Panc1 (cell line): ENCODE data around the gene OTOP2. TPM values are rescaled to one million over a fixed set of nuclear protein-coding genes. Genes with fewer than 3 reads are reported as not detected.
"Not testable (repeated sequence)": the region's sequence is repeated elsewhere in the genome, so short reads cannot be mapped to it uniquely, and the experiment has no call there.

Source experiments
- ATAC-seq: fragments of 200-7000 bp; cut with Tn5 transposase; 2 replicates; pipeline ENCODE4 v1.9.1; 2020; ENCODE audit warnings: mild to moderate bottlenecking, moderate library complexity
- BruUV-seq: library from RNA; stranded (reverse); fragments of 400-500 nt; replicated peaks from 2 replicates; lab custom pipeline; 2021; lab: Mats Ljungman, UMichigan
- CTCF ChIA-PET: fragments of 300-600 bp; sonication (Branson Sonifier 250); formaldehyde crosslinking; loops from one replicate; lab custom pipeline; 2022; ENCODE audit warnings: antibody characterized with exemption; lab: Charles Lee
- POLR2A ChIA-PET: fragments of 300-600 bp; sonication (Branson Sonifier 250); formaldehyde crosslinking; loops from one replicate; lab custom pipeline; 2022; ENCODE audit warnings: antibody characterized with exemption; lab: Charles Lee
- DNase-seq: peaks from one replicate; pipeline ENCODE4 v3.0.0-alpha.2; 2010; ENCODE audit warnings: low read depth, low spot score
- H3K27ac ChIP-seq: 2 replicates; pipeline ENCODE4 v1.5.1; 2011; ENCODE audit warnings: mild to moderate bottlenecking, low read length, inconsistent platforms
- H3K27me3 ChIP-seq: fragments of 200-500 bp; sonication (Bioruptor generic); 2 replicates; pipeline ENCODE4 v1.6.0; 2014; ENCODE audit warnings: low read length, inconsistent platforms; ENCODE audit not compliant: control insufficient read depth, insufficient read depth
- H3K36me3 ChIP-seq: fragments of 200-500 bp; sonication (Bioruptor generic); 2 replicates; pipeline ENCODE4 v1.5.1; 2014; ENCODE audit warnings: inconsistent platforms, mild to moderate bottlenecking, low read length, moderate library complexity; ENCODE audit not compliant: control insufficient read depth, insufficient read depth
- H3K4me1 ChIP-seq: 2 replicates; pipeline ENCODE4 v1.5.1; 2011; ENCODE audit warnings: inconsistent platforms, mild to moderate bottlenecking, low read length, moderate library complexity; ENCODE audit not compliant: control insufficient read depth, insufficient read depth
- H3K4me3 ChIP-seq, 2 experiments: 2 replicates each; pipeline ENCODE4 v1.5.1; 2011 to 2012; ENCODE audit warnings: low read depth in 2 of 2, low read length in 2 of 2, mild to moderate bottlenecking in 2 of 2, inconsistent platforms in 1 of 2, moderate library complexity in 1 of 2
- H3K9me3 ChIP-seq: fragments of 200-500 bp; sonication (Bioruptor generic); 2 replicates; pipeline ENCODE4 v1.5.1; 2014; ENCODE audit warnings: low read depth, mild to moderate bottlenecking, inconsistent platforms, low read length, moderate library complexity; ENCODE audit not compliant: control insufficient read depth, insufficient read depth
- POLR2AphosphoS5 ChIP-seq: IDR thresholded peaks from 2 replicates; pipeline ENCODE4 v1.6.1; 2012; ENCODE audit warnings: mild to moderate bottlenecking, low read depth, low read length, moderate library complexity
- REST ChIP-seq, 2 experiments: IDR thresholded peaks; 2 replicates each; pipeline ENCODE4 v1.6.1; 2011 to 2012; ENCODE audit warnings: low read depth in 2 of 2, control low read depth in 1 of 2, low read length in 1 of 2, mild to moderate bottlenecking in 1 of 2, moderate library complexity in 1 of 2; ENCODE audit not compliant: insufficient read depth in 1 of 2
- SIN3A ChIP-seq: IDR thresholded peaks from 2 replicates; pipeline ENCODE4 v1.6.1; 2012; ENCODE audit warnings: low read depth, mild to moderate bottlenecking, low read length, moderate library complexity, borderline replicate concordance; ENCODE audit not compliant: insufficient read depth
- TCF7L2 ChIP-seq: IDR thresholded peaks from 2 replicates; pipeline ENCODE4 v1.6.1; 2011; ENCODE audit warnings: mild to moderate bottlenecking, low read depth, low read length, inconsistent platforms
- in situ Hi-C: cut with HindIII; loops from 2 replicates; pipeline ENCODE4 v1.10.0; 2016; ENCODE audit warnings: low sequenced_read_pairs, low pct_unique_long_range_greater_than_20kb
- intact Hi-C: fragments of 100-400 bp; cut with micrococcal nuclease; formaldehyde crosslinking; loops from one replicate; pipeline ENCODE4 v1.10.0; 2022; ENCODE audit not compliant: unreplicated experiment
- total RNA-seq: library from RNA; stranded (reverse); gene quantifications from one replicate; pipeline ENCODE4 v1.2.1, GENCODE V29; 2021; ENCODE audit not compliant: unreplicated experiment
- TF ChIP-seq, protein P1 (sequence below): fragments of 450-650 bp; IDR thresholded peaks from 2 replicates; pipeline ENCODE4 v1.5.1; 2017; ENCODE audit warnings: mild to moderate bottlenecking

The OTOP2 gene
- total RNA-seq, 1 experiment from 2014 or later: not detected

GRCh38 chr17:74968361-74968780 lies 44.3 kb downstream of the OTOP2 start:
- in situ Hi-C loops: no loop called here
- H3K9me3 ChIP-seq: no peaks in the 10 kb centered on the region
- peaks cover 4% of the 10 kb centered on the region; the same call in 1 of the 2 replicates for H3K4me1 ChIP-seq
- H3K4me3 ChIP-seq: no peak overlapping the region
- H3K27me3 ChIP-seq: no peaks in the 10 kb centered on the region
- no peaks in the 10 kb centered on the region for H3K36me3 ChIP-seq
- ChIA-PET CTCF (interaction anchor here (1.3 kb wide), 1 partner anchor 10 kb away, joined by 4 read pairs; no protein-coding TSS in a partner anchor), POLR2A (no interaction called here)
- BruUV-seq: no TSS peak
- H3K27ac ChIP-seq: no peak overlapping the region
- ATAC-seq (no peak), DNase-seq (no peak)
- intact Hi-C loops: no loop called here
- TF ChIP-seq REST (IDR thresholded peaks at IDR 0.05; ENCODE audit: insufficient read depth in 1 of 2, low read depth in 2 of 2, low read length in 1 of 2) (no peak), POLR2AphosphoS5 (no peak), SIN3A (no peak), TCF7L2 (no peak)
- TF ChIP-seq, protein P1, sequence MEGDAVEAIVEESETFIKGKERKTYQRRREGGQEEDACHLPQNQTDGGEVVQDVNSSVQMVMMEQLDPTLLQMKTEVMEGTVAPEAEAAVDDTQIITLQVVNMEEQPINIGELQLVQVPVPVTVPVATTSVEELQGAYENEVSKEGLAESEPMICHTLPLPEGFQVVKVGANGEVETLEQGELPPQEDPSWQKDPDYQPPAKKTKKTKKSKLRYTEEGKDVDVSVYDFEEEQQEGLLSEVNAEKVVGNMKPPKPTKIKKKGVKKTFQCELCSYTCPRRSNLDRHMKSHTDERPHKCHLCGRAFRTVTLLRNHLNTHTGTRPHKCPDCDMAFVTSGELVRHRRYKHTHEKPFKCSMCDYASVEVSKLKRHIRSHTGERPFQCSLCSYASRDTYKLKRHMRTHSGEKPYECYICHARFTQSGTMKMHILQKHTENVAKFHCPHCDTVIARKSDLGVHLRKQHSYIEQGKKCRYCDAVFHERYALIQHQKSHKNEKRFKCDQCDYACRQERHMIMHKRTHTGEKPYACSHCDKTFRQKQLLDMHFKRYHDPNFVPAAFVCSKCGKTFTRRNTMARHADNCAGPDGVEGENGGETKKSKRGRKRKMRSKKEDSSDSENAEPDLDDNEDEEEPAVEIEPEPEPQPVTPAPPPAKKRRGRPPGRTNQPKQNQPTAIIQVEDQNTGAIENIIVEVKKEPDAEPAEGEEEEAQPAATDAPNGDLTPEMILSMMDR: no peak

DNA sequence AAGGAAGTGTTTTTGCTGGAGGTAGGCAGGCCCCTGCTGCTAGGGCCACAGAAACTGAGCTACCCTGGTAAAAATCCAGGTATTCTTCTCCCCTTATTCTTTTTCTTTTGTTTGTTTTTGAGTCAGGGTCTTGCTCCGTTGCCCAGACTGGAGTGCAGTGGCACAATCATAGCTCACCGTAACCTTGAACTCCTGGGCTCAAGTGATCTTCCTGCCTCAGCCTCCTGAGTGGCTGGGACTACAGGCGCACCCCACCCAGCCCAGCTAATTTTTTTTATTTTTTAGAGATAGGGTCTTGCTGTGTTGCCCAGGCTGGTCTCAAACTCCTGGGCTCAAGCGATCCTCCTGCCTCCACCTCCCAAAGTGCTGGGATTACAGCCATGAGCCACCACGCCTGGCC lies 45.4 kb downstream of the OTOP2 start:
- in situ Hi-C loops, DNase-seq, H3K36me3 ChIP-seq, H3K9me3 ChIP-seq, H3K4me1 ChIP-seq, BruUV-seq, H3K27ac ChIP-seq, intact Hi-C loops, H3K27me3 ChIP-seq, ATAC-seq, H3K4me3 ChIP-seq: not testable (repeated sequence)
- ChIA-PET CTCF (interaction anchor here (0.6 to 1.3 kb wide), 2 partner anchors 11 to 262 kb away, joined by 4 to 5 read pairs; no protein-coding TSS in a partner anchor), POLR2A (interaction anchor here (0.6 kb wide), 2 partner anchors 96 to 436 kb away, joined by 4 read pairs; partner anchors contain the start of gene GRB2)

- POLR2A ChIA-PET: interaction anchor here (0.6 kb wide), 2 partner anchors 97 to 435 kb away, joined by 4 read pairs; partner anchors contain the start of gene GRB2
- H3K4me1 ChIP-seq: peaks cover 4% of the 10 kb centered on the region; the same call in 1 of the 2 replicates
- no peaks in the 10 kb centered on the region for H3K36me3 ChIP-seq
- no peak overlapping the region for H3K4me3 ChIP-seq
- CTCF ChIA-PET: interaction anchor here (1.8 kb wide), 1 partner anchor 8 kb away, joined by 10 read pairs; no protein-coding TSS in a partner anchor
- no peaks in the 10 kb centered on the region for H3K27me3 ChIP-seq
- peak; percentile 6; the same call in 1 of the 2 replicates for ATAC-seq
- no peak overlapping the region for H3K27ac ChIP-seq
- BruUV-seq: no TSS peak
- TF ChIP-seq SIN3A (no peak), REST (IDR thresholded peaks at IDR 0.05; ENCODE audit: insufficient read depth in 1 of 2, low read depth in 2 of 2, low read length in 1 of 2) (no peak), TCF7L2 (no peak), POLR2AphosphoS5 (no peak)
- TF ChIP-seq, protein P1: no peak
- no peaks in the 10 kb centered on the region for H3K9me3 ChIP-seq
- in situ Hi-C loops (no loop called here), intact Hi-C loops (loop anchor here (10.0 kb wide), 1 partner anchor 134 kb away; the partner anchor contains the start of gene ARMC7)
- no peak for DNase-seq
These were observed 46.3 kb downstream of the OTOP2 start for GRCh38 chr17:74970395-74970794.
